Endothelial cell of umbilical vein (primary cell): ENCODE measurements around the gene RTN4RL1. TPM values are rescaled to one million over a fixed set of nuclear protein-coding genes. Genes with fewer than 3 reads are reported as not detected.

Source experiments
- BruUV-seq: library from RNA; stranded (reverse); fragments of 400-500 nt; replicated peaks from 2 replicates; lab custom pipeline; 2021; lab: Mats Ljungman, UMichigan
- CTCF ChIA-PET: fragments of 300-600, 350-600 bp; sonication (Branson Sonifier 250); formaldehyde crosslinking; loops from one replicate; lab custom pipeline; 2021; ENCODE audit warnings: antibody characterized with exemption, inconsistent platforms; lab: Charles Lee
- POLR2A ChIA-PET: fragments of 300-600, 350-600 bp; sonication (Branson Sonifier 250); formaldehyde crosslinking; loops from one replicate; lab custom pipeline; 2021; ENCODE audit warnings: antibody characterized with exemption, inconsistent platforms; lab: Charles Lee
- DNase-seq: peaks from one replicate; pipeline ENCODE4 v3.0.0-alpha.2; 2011; ENCODE audit warnings: low read depth, low spot score
- FAIRE-seq: peaks from 2 replicates; lab custom pipeline; 2011; peaks lifted over from hg19 to GRCh38; lab: Jason Lieb, UNC
- H2AFZ ChIP-seq: 2 replicates; pipeline ENCODE4 v1.6.0; 2012; ENCODE audit warnings: low read depth, low read length, control low read depth, inconsistent platforms
- H3K27ac ChIP-seq: 2 replicates; pipeline ENCODE4 v1.5.1; 2011; ENCODE audit warnings: low read depth, mild to moderate bottlenecking, control low read depth, low read length, moderate library complexity; ENCODE audit not compliant: insufficient read depth
- H3K27me3 ChIP-seq, 2 experiments: 2 replicates each; pipeline versions ENCODE4 v1.6.0 to v1.6.1; 2011; ENCODE audit warnings: low read length in 2 of 2, mixed read lengths in 1 of 2; ENCODE audit not compliant: control insufficient read depth in 2 of 2, insufficient read depth in 2 of 2
- H3K36me3 ChIP-seq, 2 experiments: 2 replicates in 1 of 2; 3 replicates in 1 of 2; pipeline ENCODE4 v1.5.1; 2011; ENCODE audit warnings: low read length in 2 of 2, mild to moderate bottlenecking in 1 of 2, moderate library complexity in 1 of 2; ENCODE audit not compliant: control insufficient read depth in 2 of 2, insufficient read depth in 2 of 2; ENCODE audit errors: extremely low read depth in 1 of 2
- H3K4me1 ChIP-seq: 3 replicates; pipeline ENCODE4 v1.5.1; 2011; ENCODE audit warnings: mild to moderate bottlenecking, low read length; ENCODE audit not compliant: control insufficient read depth, insufficient read depth; ENCODE audit errors: extremely low read depth
- H3K4me2 ChIP-seq: 2 replicates; pipeline ENCODE4 v1.6.1; 2011; ENCODE audit warnings: low read length, control low read depth, mixed read lengths; ENCODE audit not compliant: insufficient read depth
- H3K4me3 ChIP-seq, 3 experiments: fragments of 200-600 bp in 1 of 3; sonication (generic), shearing (Covaris generic) in 1 of 3; replicated peaks in 1 of 3; 2 replicates each; pipeline ENCODE4 v1.5.1; 2011 to 2016; ENCODE audit warnings: control low read depth in 3 of 3, low read length in 3 of 3, mild to moderate bottlenecking in 2 of 3, inconsistent platforms in 1 of 3, low read depth in 1 of 3, moderate library complexity in 1 of 3; ENCODE audit not compliant: insufficient read depth in 1 of 3
- H3K79me2 ChIP-seq: 2 replicates; pipeline ENCODE4 v1.6.0; 2012; ENCODE audit warnings: low read length, inconsistent platforms; ENCODE audit not compliant: control insufficient read depth, insufficient read depth
- H3K9ac ChIP-seq: replicated peaks from 2 replicates; pipeline ENCODE3; 2011; ENCODE audit warnings: low read length, control low read depth; ENCODE audit not compliant: insufficient read depth; ENCODE audit errors: extremely low read depth
- H3K9me1 ChIP-seq: replicated peaks from 3 replicates; pipeline ENCODE4 v1.6.0; 2011; ENCODE audit warnings: mild to moderate bottlenecking, low read length; ENCODE audit not compliant: control insufficient read depth, insufficient read depth; ENCODE audit errors: extremely low read depth
- H3K9me3 ChIP-seq: replicated peaks from 2 replicates; pipeline ENCODE4 v1.5.1; 2012; ENCODE audit warnings: low read length, inconsistent platforms; ENCODE audit not compliant: control insufficient read depth, insufficient read depth
- H4K20me1 ChIP-seq: replicated peaks from 2 replicates; pipeline ENCODE3; 2011; ENCODE audit warnings: mild to moderate bottlenecking, low read length; ENCODE audit not compliant: control insufficient read depth, insufficient read depth; ENCODE audit errors: extremely low read depth
- EZH2 ChIP-seq: IDR thresholded peaks from 2 replicates; pipeline ENCODE4 v1.6.1; 2012; ENCODE audit warnings: borderline replicate concordance, low read depth, mild to moderate bottlenecking, moderate library complexity, low read length, inconsistent platforms; ENCODE audit not compliant: severe bottlenecking
- FOS ChIP-seq: IDR thresholded peaks from 2 replicates; pipeline ENCODE4 v1.6.1; 2011; ENCODE audit warnings: mild to moderate bottlenecking, low read length, moderate library complexity, borderline replicate concordance; ENCODE audit not compliant: insufficient read depth
- GATA2 ChIP-seq: IDR thresholded peaks from 2 replicates; pipeline ENCODE4 v1.7.0; 2011; ENCODE audit warnings: low read depth, mild to moderate bottlenecking, moderate library complexity, mixed read lengths, low read length; ENCODE audit not compliant: insufficient read length, insufficient read depth
- JUN ChIP-seq: IDR thresholded peaks from 2 replicates; pipeline ENCODE4 v1.6.1; 2011; ENCODE audit warnings: borderline replicate concordance, low read depth; ENCODE audit not compliant: insufficient read length, insufficient read depth
- POLR2AphosphoS5 ChIP-seq: IDR thresholded peaks from 2 replicates; pipeline ENCODE4 v1.6.1; 2012; ENCODE audit warnings: low read depth, mild to moderate bottlenecking, control low read depth, low read length, moderate library complexity; ENCODE audit not compliant: insufficient read depth
- dilution Hi-C: fragments of 300-500 bp; cut with MboI; formaldehyde crosslinking; loops from one replicate; pipeline ENCODE4 v1.15.0; 2019; ENCODE audit warnings: low sequenced_read_pairs; ENCODE audit not compliant: extremely low pct_ligation_motif_present
- intact Hi-C: fragments of 100-400 bp; cut with micrococcal nuclease; formaldehyde crosslinking; loops from one replicate; pipeline ENCODE4 v1.10.0; 2022
- polyA plus RNA-seq, 4 experiments: library from polyadenylated mRNA; depleted of rRNA in 3 of 4; stranded (reverse) in 3 of 4; unstranded in 1 of 4; fragments of >200 nt; gene quantifications; 2 replicates each; pipeline versions ENCODE4 v1.2.1 to v1.2.3, GENCODE V29; 2011 to 2012; ENCODE audit warnings: missing spikeins in 1 of 4
- total RNA-seq: library from RNA; stranded (reverse); gene quantifications from 2 replicates; pipeline ENCODE4 v1.2.3, GENCODE V29; 2021
- TF ChIP-seq, protein P1 (sequence below), 2 donors: IDR thresholded peaks; 1 replicate in 1 of 2; 2 replicates in 1 of 2; pipeline ENCODE4 v1.5.1; 2011; ENCODE audit warnings: low read length in 2 of 2, mild to moderate bottlenecking in 2 of 2, moderate library complexity in 2 of 2, control low read depth in 1 of 2, inconsistent platforms in 1 of 2, low read depth in 1 of 2; ENCODE audit not compliant: insufficient read depth in 1 of 2; ENCODE audit errors: extremely low read depth in 1 of 2

The RTN4RL1 gene
- total and polyA plus RNA-seq, 2 donors (not counting 3 experiments of a cell fraction or from before 2014, with no cell fraction given), result 0.04 TPM; not detected in 1

GRCh38 chr17:2037155-2037554 lies 12.0 kb upstream of the RTN4RL1 start:
- Histone ChIP-seq H2AFZ (no peak overlapping the region), H3K4me3 (no peak overlapping the region), H3K27ac (no peak overlapping the region), H4K20me1 (no peaks in the 10 kb centered on the region), H3K4me2 (no peak overlapping the region), H3K79me2 (peaks cover under 1% of the 10 kb centered on the region), H3K27me3 (no peaks in the 10 kb centered on the region), H3K9ac (no peak overlapping the region), H3K36me3 (peaks cover 3 to 24% of the 10 kb centered on the region in 2 experiments), H3K9me3 (no peaks in the 10 kb centered on the region), H3K9me1 (no peaks in the 10 kb centered on the region), H3K4me1 (no peaks in the 10 kb centered on the region)
- no TSS peak for BruUV-seq
- DNase-seq, result no peak
- intact Hi-C loops (no loop called here), dilution Hi-C loops (no loop called here)
- TF ChIP-seq GATA2, result no peak
- TF ChIP-seq JUN, result no peak
- TF ChIP-seq EZH2, result no peak
- TF ChIP-seq, protein P1, sequence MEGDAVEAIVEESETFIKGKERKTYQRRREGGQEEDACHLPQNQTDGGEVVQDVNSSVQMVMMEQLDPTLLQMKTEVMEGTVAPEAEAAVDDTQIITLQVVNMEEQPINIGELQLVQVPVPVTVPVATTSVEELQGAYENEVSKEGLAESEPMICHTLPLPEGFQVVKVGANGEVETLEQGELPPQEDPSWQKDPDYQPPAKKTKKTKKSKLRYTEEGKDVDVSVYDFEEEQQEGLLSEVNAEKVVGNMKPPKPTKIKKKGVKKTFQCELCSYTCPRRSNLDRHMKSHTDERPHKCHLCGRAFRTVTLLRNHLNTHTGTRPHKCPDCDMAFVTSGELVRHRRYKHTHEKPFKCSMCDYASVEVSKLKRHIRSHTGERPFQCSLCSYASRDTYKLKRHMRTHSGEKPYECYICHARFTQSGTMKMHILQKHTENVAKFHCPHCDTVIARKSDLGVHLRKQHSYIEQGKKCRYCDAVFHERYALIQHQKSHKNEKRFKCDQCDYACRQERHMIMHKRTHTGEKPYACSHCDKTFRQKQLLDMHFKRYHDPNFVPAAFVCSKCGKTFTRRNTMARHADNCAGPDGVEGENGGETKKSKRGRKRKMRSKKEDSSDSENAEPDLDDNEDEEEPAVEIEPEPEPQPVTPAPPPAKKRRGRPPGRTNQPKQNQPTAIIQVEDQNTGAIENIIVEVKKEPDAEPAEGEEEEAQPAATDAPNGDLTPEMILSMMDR (IDR thresholded peaks at IDR 0.05; ENCODE audit: extremely low read depth in 1 of 2, insufficient read depth in 1 of 2, low read depth in 1 of 2, low read length in 2 of 2), result no peak
- TF ChIP-seq POLR2AphosphoS5, result no peak
- no peak for TF ChIP-seq FOS
- FAIRE-seq, result no peak
- POLR2A ChIA-PET, result no interaction called here
- CTCF ChIA-PET, result no interaction called here
